Measurements from ENCODE around the gene EEIG1. TPM values are rescaled to one million over a fixed set of nuclear protein-coding genes. Genes with fewer than 3 reads are reported as not detected.

EEIG1 gene
- total and polyA plus RNA-seq, 12 donors: 10.1 to 179 (median 53.8) TPM

DNA sequence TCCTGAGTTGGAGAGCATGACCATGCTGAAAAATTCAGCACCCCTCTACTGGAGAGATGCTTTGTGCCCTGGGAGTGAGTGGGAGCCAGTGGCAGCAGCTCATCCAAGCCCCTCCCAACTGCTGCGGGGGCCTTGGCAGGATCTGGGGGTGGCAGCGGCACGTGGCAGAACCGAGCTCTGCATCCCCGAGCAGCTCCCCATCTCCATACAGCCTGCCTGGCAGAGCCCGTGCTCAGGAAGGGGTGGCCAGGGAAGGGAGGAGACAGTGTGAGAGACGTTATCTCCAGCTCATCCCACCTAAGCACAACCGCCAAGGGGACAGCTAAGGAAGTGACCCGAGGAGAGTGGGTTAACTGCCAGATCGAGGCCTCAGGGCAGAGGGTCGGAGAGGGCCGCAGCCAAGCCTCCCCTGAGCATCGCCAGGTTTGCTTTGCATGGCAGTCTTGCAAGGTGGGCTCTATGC, 25.9 kb downstream of the EEIG1 start:
- 45 to 70% (median 62%) methylated on average over 4 to 13 of the region's 13 CpGs; no CpG with 5 or more reads in 1 of the 4 donors for WGBS, 4 donors
- H3K9me3 ChIP-seq (replicated peaks in 1 of 3): no peaks in the 10 kb centered on the region
- DNase-seq: no peak
- H3K36me3 ChIP-seq (replicated peaks in 1 of 2): no peaks in the 10 kb centered on the region
- intact Hi-C loops (cut with DNase I): no loop called here
- H3K4me3 ChIP-seq: no peak overlapping the region
- H3K27ac ChIP-seq: peak overlapping the region in 3 of 5 donors; percentile 73 to 85 (median 84)
- peaks cover 38 to 54% of the 10 kb centered on the region in 2 donors for H3K4me1 ChIP-seq (replicated peaks in 1 of 2)
- no peaks in the 10 kb centered on the region for H3K27me3 ChIP-seq
- TF ChIP-seq POLR2A (IDR thresholded peaks at IDR 0.05): no peak
- TF ChIP-seq, protein P1, sequence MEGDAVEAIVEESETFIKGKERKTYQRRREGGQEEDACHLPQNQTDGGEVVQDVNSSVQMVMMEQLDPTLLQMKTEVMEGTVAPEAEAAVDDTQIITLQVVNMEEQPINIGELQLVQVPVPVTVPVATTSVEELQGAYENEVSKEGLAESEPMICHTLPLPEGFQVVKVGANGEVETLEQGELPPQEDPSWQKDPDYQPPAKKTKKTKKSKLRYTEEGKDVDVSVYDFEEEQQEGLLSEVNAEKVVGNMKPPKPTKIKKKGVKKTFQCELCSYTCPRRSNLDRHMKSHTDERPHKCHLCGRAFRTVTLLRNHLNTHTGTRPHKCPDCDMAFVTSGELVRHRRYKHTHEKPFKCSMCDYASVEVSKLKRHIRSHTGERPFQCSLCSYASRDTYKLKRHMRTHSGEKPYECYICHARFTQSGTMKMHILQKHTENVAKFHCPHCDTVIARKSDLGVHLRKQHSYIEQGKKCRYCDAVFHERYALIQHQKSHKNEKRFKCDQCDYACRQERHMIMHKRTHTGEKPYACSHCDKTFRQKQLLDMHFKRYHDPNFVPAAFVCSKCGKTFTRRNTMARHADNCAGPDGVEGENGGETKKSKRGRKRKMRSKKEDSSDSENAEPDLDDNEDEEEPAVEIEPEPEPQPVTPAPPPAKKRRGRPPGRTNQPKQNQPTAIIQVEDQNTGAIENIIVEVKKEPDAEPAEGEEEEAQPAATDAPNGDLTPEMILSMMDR (IDR thresholded peaks at IDR 0.05): no peak

DNA sequence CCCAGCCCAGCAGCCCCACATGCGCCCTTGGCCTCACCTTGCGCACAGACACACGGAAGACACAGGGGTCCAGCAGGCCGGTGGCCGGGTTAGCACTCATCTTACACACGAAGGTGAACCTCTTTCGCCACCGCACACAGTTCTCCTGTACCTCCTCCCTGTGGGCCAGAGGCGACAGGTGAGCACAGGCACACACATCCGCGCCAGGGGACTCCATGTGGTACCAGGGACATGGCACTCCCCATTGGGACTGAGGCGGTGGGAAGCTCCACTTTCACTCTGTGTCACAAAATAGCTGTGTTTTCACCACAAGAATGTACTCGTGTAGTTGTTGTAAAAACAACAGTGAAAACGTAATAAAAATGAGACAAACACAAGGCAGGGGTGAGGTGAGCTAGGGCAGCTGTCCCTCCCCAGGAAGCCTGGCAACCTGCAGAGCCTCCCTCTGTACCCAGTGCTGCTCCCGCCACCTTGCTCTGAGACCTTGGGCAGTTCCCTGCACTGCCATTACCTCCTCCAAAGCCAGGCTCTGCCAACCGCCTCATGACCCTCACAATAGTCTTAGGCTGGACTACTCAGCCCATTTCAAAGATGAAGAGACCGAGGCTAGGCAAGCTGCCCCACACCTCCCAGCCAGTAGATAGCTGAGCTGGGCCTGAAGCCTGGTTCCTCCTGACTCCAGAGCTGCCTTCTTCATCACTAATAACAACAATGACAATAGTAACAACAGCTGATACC, 26.9 kb downstream of the EEIG1 start:
- H3K27ac ChIP-seq: peak overlapping the region in 3 of 5 donors; percentile 73 to 85 (median 84)

DNA sequence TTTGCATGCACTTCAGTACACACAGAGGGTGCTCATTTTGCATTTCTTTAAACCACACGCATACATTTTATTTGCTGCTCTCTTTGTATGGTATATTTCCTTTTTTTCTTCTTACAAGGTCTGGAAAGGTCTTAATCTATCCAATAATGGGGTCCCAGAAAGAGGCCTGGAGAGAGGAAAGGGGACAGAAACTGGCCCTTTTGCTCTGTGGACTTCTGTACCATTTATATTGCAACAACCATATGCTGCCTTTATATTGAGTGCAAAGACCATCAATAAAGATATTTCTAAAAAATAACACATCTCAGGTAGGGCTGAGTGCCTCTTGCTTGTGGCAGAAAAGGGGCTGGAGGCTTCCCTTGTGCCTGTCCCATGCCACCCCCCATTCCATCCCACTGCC, 27.6 kb downstream of the EEIG1 start:
- peak overlapping the region in 3 of 5 donors; percentile 83 to 87 (median 86) for H3K27ac ChIP-seq
- H3K4me3 ChIP-seq: no peak overlapping the region
- H3K4me1 ChIP-seq (replicated peaks in 1 of 2): peaks cover 42 to 58% of the 10 kb centered on the region in 2 donors
- TF ChIP-seq, protein P1 (IDR thresholded peaks at IDR 0.05): no peak
- no peak for TF ChIP-seq POLR2A (IDR thresholded peaks at IDR 0.05)
- no peaks in the 10 kb centered on the region for H3K9me3 ChIP-seq (replicated peaks in 1 of 3)
- no peaks in the 10 kb centered on the region for H3K27me3 ChIP-seq
- H3K36me3 ChIP-seq (replicated peaks in 1 of 2): no peaks in the 10 kb centered on the region
- no peak for DNase-seq
- 93 to 97% (median 93%) methylated on average over 1 of the region's 1 CpG for WGBS, 4 donors
- intact Hi-C loops (cut with DNase I): no loop called here

More for the DNA sequence above, 26.9 kb downstream of the EEIG1 start:
- no peaks in the 10 kb centered on the region for H3K36me3 ChIP-seq (replicated peaks in 1 of 2)
- intact Hi-C loops (cut with DNase I): no loop called here
- WGBS, 4 donors: 60 to 82% (median 81%) methylated on average over 8 to 17 of the region's 17 CpGs
- H3K9me3 ChIP-seq (replicated peaks in 1 of 3): no peaks in the 10 kb centered on the region
- DNase-seq: no peak
- H3K4me1 ChIP-seq (replicated peaks in 1 of 2): peaks cover 42 to 57% of the 10 kb centered on the region in 2 donors
- H3K4me3 ChIP-seq: no peak overlapping the region
- TF ChIP-seq, protein P1 (IDR thresholded peaks at IDR 0.05): no peak
- no peaks in the 10 kb centered on the region for H3K27me3 ChIP-seq

DNA sequence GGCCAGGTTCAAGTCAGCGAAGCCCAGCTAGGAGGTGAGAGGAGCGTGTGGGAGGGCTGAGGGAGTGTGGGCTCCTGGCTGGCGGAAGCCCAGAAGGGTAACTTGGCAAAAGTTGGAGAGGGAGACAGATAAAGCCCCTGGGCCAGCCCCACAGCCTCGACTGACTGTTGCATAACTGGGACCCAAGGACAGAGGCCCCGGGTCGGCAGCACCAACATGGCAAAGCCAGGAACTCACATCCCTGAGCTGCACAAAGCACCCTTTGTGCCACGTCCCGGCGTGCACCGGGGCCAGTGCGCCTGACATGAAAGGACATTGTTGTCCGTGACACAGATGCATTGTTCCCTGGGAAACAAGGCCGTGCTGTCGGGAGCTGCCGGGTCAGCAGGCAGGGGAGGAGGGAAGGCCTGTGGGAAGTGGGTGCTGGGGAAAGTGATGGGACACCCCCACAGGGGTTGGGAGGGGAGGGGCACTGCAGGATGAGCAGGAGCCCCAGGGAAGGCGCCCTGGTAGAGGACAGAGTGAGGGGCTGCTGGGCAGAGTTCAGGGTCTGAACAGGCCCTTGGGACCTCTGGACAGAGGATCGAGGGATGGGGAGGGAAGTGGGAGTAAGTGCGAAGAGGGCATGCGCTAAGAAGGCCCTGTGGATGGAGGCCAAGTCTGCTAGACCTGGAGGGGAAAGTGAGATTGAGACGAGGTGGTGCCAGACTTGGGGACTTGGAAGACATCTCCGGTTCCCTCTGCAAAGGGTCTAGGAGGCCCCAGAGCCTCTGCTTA, 30.1 kb downstream of the EEIG1 start:
- WGBS, 4 donors: 24 to 44% (median 29%) methylated on average over 7 to 21 of the region's 21 CpGs
- Histone ChIP-seq H3K4me1 (replicated peaks in 1 of 2) (peaks cover 38 to 60% of the 10 kb centered on the region in 2 donors), H3K4me3 (no peak overlapping the region), H3K27ac (peak overlapping the region; percentile 36 to 87 (median 86)), H3K9me3 (replicated peaks in 1 of 3) (no peaks in the 10 kb centered on the region), H3K36me3 (replicated peaks in 1 of 2) (peaks cover 0 to 14% of the 10 kb centered on the region in 2 donors), H3K27me3 (no peaks in the 10 kb centered on the region)
- peak in 1 of 2 donors; percentile 43 for TF ChIP-seq POLR2A (IDR thresholded peaks at IDR 0.05)
- TF ChIP-seq, protein P1 (IDR thresholded peaks at IDR 0.05): no peak
- peak; percentile 77 to 93 (median 88) for DNase-seq
- intact Hi-C loops (cut with DNase I): no loop called here
